GM12873 (cell line): ENCODE measurements around the gene SPEM3.

Experiments used
- CTCF ChIP-seq: IDR thresholded peaks from 2 replicates; pipeline ENCODE4 v1.5.1; 2012; ENCODE audit warnings: low read depth, mild to moderate bottlenecking, moderate library complexity, low read length, control low read depth; ENCODE audit not compliant: insufficient read depth; ENCODE audit errors: missing control alignments

The SPEM3 gene

GRCh38 chr17:7425756-7426155 is 2.9 kb upstream of the SPEM3 start:
- no peak for TF ChIP-seq CTCF

GRCh38 chr17:7426203-7426863 is 2.3 kb upstream of the SPEM3 start:
- TF ChIP-seq CTCF = no peak

- no peak for TF ChIP-seq CTCF
Observed at GRCh38 chr17:7426896-7427489, 1.7 kb upstream of the SPEM3 start.

- TF ChIP-seq CTCF = no peak
Observed at GRCh38 chr17:7427549-7427948, 1.1 kb upstream of the SPEM3 start.

- no peak for TF ChIP-seq CTCF
Observed at GRCh38 chr17:7429722-7430121, 1.1 kb downstream of the SPEM3 start.

- TF ChIP-seq CTCF = no peak
Observed at GRCh38 chr17:7431231-7431630, 2.6 kb downstream of the SPEM3 start.

- no peak for TF ChIP-seq CTCF
Observed at GRCh38 chr17:7432296-7432695, 3.6 kb downstream of the SPEM3 start.
